Neural progenitor cell (in vitro differentiated cells): ENCODE data around the gene ZFAND3.

Experiments
- CTCF ChIP-seq: fragments of 200-600 bp; sonication (generic); IDR thresholded peaks from 2 replicates; pipeline ENCODE4 v1.5.1; 2017; ENCODE audit warnings: antibody characterized with exemption, mild to moderate bottlenecking
- EZH2 ChIP-seq: fragments of 200-600 bp; sonication (generic); IDR thresholded peaks from 2 replicates; pipeline ENCODE4 v1.6.1; 2017; ENCODE audit warnings: antibody characterized with exemption, mild to moderate bottlenecking, moderate library complexity

- TF ChIP-seq EZH2 (no peak), CTCF (no peak)
These were observed 244.9 kb downstream of the ZFAND3 start for GRCh38 chr6:38064431-38064830.
